ENCODE measurements around the gene GAL3ST2. TPM values are rescaled to one million over a fixed set of nuclear protein-coding genes. Genes with fewer than 3 reads are reported as not detected.

The GAL3ST2 gene
- total RNA-seq, 1 donor from 2014 or later = not detected

DNA sequence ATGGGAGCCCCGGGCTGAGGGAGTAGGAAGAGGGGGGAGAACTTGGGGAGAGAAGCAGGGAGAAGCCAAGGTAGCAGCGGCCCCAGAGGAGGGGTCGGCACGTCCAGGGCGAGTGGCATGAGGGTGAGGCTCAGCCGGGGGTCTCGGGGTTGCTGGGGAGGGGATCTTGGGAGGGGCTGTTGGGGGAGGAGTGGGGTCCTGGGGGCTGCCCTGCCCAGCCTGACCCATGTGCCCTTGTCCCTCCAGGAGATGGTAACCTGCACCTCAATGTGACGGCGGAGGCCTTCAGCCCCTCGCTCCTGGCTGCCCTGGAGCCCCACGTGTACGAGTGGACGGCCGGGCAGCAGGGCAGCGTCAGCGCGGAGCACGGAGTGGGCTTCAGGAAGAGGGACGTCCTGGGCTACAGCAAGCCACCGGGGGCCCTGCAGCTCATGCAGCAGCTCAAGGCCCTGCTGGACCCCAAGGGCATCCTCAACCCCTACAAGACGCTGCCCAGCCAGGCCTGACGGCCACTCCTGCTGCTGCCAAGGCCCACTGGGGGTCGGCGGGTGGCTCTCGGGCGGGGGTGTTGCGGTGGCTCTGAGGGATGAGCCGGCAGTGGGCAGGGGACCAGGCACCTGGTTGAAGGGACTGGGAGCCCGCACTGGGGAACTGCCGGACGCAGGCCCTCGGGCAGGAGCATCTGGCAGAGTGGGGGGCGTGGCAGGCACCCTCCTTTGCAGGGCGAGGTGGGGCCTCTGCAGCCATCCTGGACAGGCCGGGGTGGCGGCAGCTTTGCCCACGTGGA lies 9.0 kb upstream of the GAL3ST2 start:
- intact Hi-C loops (cut with DNase I) = no loop called here
- DNase-seq (ENCODE audit: low spot score in 2 of 2) = no peak
- Histone ChIP-seq H3K4me1 (no peaks in the 10 kb centered on the region), H3K36me3 (peaks cover 0 to 13% of the 10 kb centered on the region in 2 donors), H3K4me3 (no peak overlapping the region), H3K27me3 (no peaks in the 10 kb centered on the region), H3K27ac (no peak overlapping the region), H3K9me3 (no peaks in the 10 kb centered on the region)
- TF ChIP-seq, protein P1, sequence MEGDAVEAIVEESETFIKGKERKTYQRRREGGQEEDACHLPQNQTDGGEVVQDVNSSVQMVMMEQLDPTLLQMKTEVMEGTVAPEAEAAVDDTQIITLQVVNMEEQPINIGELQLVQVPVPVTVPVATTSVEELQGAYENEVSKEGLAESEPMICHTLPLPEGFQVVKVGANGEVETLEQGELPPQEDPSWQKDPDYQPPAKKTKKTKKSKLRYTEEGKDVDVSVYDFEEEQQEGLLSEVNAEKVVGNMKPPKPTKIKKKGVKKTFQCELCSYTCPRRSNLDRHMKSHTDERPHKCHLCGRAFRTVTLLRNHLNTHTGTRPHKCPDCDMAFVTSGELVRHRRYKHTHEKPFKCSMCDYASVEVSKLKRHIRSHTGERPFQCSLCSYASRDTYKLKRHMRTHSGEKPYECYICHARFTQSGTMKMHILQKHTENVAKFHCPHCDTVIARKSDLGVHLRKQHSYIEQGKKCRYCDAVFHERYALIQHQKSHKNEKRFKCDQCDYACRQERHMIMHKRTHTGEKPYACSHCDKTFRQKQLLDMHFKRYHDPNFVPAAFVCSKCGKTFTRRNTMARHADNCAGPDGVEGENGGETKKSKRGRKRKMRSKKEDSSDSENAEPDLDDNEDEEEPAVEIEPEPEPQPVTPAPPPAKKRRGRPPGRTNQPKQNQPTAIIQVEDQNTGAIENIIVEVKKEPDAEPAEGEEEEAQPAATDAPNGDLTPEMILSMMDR (IDR thresholded peaks at IDR 0.05) = no peak

DNA sequence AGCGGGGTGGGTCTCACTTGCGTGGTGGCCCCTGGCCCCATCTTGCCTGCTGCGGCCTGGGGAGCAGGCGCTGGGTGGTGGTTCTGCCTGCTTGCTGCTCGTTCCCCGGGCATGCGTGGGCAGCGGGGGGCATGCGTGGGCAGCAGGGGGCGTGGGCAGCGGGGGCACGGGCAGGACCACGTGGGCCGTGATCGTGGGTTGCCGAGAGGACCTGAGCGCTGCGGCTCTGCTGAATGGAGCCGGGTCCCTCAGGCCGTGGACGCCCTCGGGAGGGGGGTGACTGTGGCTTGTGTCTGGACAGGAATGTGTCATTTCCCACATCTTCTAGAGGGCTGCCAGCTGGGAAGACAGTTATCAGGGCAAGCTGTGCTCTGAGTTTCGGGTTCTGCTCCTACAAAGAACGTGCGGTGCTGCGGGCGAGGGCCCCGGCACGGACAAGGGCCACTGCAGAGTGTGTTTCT lies 8.3 kb upstream of the GAL3ST2 start:
- Histone ChIP-seq H3K9me3 (no peaks in the 10 kb centered on the region), H3K36me3 (peaks cover 0 to 11% of the 10 kb centered on the region in 2 donors), H3K4me1 (no peaks in the 10 kb centered on the region), H3K27me3 (no peaks in the 10 kb centered on the region), H3K4me3 (no peak overlapping the region), H3K27ac (no peak overlapping the region)
- TF ChIP-seq, protein P1 (IDR thresholded peaks at IDR 0.05) = no peak
- intact Hi-C loops (cut with DNase I) = no loop called here
- no peak for DNase-seq (ENCODE audit: low spot score in 2 of 2)

DNA sequence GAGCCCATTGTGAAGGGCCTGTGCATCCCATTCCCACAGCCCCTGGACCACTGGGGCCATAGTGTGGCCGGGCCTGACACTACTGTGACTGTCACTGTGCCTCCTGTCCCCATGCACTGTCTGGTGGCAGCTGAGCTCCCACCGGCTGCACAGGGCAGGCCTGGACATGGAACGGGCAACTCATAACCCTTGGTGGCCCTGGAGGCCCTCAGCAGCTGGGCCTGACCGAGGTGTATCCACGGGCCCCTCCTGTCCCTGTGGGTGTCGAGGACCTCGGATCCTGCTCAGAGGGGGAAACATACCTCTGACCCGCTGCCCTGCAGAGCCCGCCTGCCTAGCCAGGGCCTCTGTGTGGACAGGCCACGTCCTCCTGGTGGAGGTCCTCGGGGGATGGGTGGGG lies 7.8 kb upstream of the GAL3ST2 start:
- H3K4me1 ChIP-seq = no peaks in the 10 kb centered on the region
- H3K9me3 ChIP-seq = no peaks in the 10 kb centered on the region
- TF ChIP-seq, protein P1 (IDR thresholded peaks at IDR 0.05) = no peak
- H3K27me3 ChIP-seq = no peaks in the 10 kb centered on the region
- H3K27ac ChIP-seq = no peak overlapping the region
- intact Hi-C loops (cut with DNase I) = no loop called here
- peaks cover 0 to 6% of the 10 kb centered on the region in 2 donors for H3K36me3 ChIP-seq
- DNase-seq (ENCODE audit: low spot score in 2 of 2) = no peak
- H3K4me3 ChIP-seq = no peak overlapping the region

DNA sequence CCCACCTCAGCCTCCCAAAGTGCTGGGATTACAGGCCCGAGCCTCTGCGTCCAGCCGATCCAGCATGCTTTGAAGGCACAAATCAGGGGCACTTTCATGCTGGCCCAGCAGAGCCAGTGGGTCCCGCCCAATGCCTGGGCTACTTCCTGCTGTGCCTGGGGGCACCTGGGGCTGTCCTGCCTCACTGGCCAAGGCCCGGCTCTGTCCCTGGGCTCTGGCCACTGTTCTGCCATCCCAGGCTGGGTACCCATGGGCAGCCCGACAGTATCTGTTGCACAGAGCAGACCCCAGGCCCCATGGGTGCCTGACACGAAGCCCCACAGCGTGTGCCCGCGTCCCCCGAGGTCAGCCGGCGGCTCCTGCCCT lies 6.8 kb upstream of the GAL3ST2 start:
- Histone ChIP-seq H3K9me3 (no peaks in the 10 kb centered on the region), H3K27me3 (peaks cover 4% of the 10 kb centered on the region), H3K27ac (no peak overlapping the region), H3K4me3 (no peak overlapping the region), H3K36me3 (peaks cover 0 to 6% of the 10 kb centered on the region in 2 donors), H3K4me1 (no peaks in the 10 kb centered on the region)
- intact Hi-C loops (cut with DNase I) = no loop called here
- TF ChIP-seq, protein P1 (IDR thresholded peaks at IDR 0.05) = no peak
- DNase-seq (ENCODE audit: low spot score in 2 of 2) = no peak

DNA sequence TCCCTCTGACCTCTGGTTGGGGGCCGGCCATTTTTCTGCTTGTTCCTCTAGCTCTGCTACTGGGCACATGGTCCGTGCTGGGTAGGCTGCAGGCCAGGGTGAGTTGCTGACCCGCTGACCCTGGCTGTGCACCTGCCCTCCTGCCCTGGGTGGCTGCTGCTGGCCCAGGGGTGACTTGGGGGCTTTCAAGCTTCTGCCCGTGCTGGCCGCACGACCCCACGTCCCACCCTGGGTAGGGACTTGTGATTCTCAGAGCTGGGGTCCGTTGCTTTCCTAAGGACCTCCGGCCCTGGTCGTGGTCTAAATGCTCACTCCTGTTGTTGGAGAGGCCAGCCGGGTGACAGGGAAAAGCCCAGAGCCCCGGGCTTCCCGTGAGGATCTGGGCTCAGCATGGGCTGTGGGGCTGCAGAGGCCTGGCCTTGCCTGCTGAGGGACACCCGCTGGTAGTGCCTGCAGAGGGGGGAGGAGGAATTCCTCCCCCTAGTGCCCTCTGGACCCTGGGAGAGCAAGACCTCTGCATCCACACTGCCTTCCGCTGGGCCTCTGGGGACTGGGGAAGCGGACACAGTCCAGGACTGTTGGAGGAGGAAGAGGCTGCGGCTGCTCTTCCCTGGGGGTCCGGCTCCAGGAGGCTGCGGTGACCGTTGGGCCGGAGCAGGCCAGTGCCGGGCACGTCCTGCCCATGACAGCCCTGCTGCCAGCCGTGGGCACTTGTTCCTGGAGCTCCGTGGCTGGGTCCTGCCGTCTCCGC lies 6.3 kb upstream of the GAL3ST2 start:
- H3K27ac ChIP-seq = no peak overlapping the region
- TF ChIP-seq, protein P1 (IDR thresholded peaks at IDR 0.05) = no peak
- H3K36me3 ChIP-seq = peaks cover 0 to 6% of the 10 kb centered on the region in 2 donors
- peaks cover 4% of the 10 kb centered on the region for H3K27me3 ChIP-seq
- no peak for DNase-seq (ENCODE audit: low spot score in 2 of 2)
- no peak overlapping the region for H3K4me3 ChIP-seq
- H3K4me1 ChIP-seq = no peaks in the 10 kb centered on the region
- H3K9me3 ChIP-seq = no peaks in the 10 kb centered on the region
- intact Hi-C loops (cut with DNase I) = no loop called here
